HG03558 (cell line): ENCODE data around the gene MAP2K5.

Source experiments
- ATAC-seq: cut with Tn5 transposase; IDR thresholded peaks from one replicate; pipeline ENCODE4 v1.9.1; 2021; ENCODE audit warnings: moderate number of reproducible peaks; ENCODE audit not compliant: unreplicated experiment; ENCODE audit errors: extremely low read depth

The MAP2K5 gene

GRCh38 chr15:67829647-67830504, 287.4 kb downstream of the MAP2K5 start:
- ATAC-seq: no peak

- ATAC-seq: no peak
These were observed 288.9 kb downstream of the MAP2K5 start for GRCh38 chr15:67831363-67831762.

- ATAC-seq: no peak
These were observed 289.6 kb downstream of the MAP2K5 start for GRCh38 chr15:67832031-67832551.

GRCh38 chr15:67832897-67833709, 290.6 kb downstream of the MAP2K5 start:
- ATAC-seq: no peak

- ATAC-seq: no peak
These were observed 291.4 kb downstream of the MAP2K5 start for GRCh38 chr15:67833710-67834511.

- no peak for ATAC-seq
These were observed 292.2 kb downstream of the MAP2K5 start for GRCh38 chr15:67834581-67835296.

GRCh38 chr15:67835297-67836133, 293.0 kb downstream of the MAP2K5 start:
- ATAC-seq: no peak

GRCh38 chr15:67836134-67836455, 293.6 kb downstream of the MAP2K5 start:
- no peak for ATAC-seq

- ATAC-seq: no peak
These were observed 294.0 kb downstream of the MAP2K5 start for GRCh38 chr15:67836477-67836876.

- ATAC-seq: no peak
These were observed 294.5 kb downstream of the MAP2K5 start for GRCh38 chr15:67836955-67837354.

GRCh38 chr15:67838789-67839332, 296.4 kb downstream of the MAP2K5 start:
- no peak for ATAC-seq

GRCh38 chr15:67839499-67839928, 297.0 kb downstream of the MAP2K5 start:
- ATAC-seq: no peak

GRCh38 chr15:67839929-67840748, 297.6 kb downstream of the MAP2K5 start, which contains the start of gene RNU6-1:
RNU6-1 (minus strand) TSS chr15:67840045.
- no peak for ATAC-seq

GRCh38 chr15:67840749-67841512, 298.4 kb downstream of the MAP2K5 start:
- ATAC-seq: no peak

- no peak for ATAC-seq
These were observed 298.9 kb downstream of the MAP2K5 start for GRCh38 chr15:67841513-67841762.

- ATAC-seq: no peak
These were observed 300.6 kb downstream of the MAP2K5 start for GRCh38 chr15:67843092-67843501.
